Stimulated activated CD4-positive, alpha-beta T cell treated with anti-CD3 and anti-CD28 coated beads, TNF-alpha, amount 100 ng/mL, for 24 hours (primary cell): ENCODE measurements around the gene WASF2.
"Not testable (repeated sequence)": the region's sequence is repeated elsewhere in the genome, so short reads cannot be mapped to it uniquely, and the experiment has no call there.

Experiments
- DNase-seq, 3 experiments: peaks; one replicate each; pipeline ENCODE4 v3.0.0-alpha.2; 2020; ENCODE audit warnings: low read depth in 3 of 3

Gene WASF2

GRCh38 chr1:27454610-27455009, 35.4 kb downstream of the WASF2 start:
- DNase-seq = no peak

GRCh38 chr1:27451343-27451742, 38.6 kb downstream of the WASF2 start:
- DNase-seq = no peak

- no peak for DNase-seq
These were observed 41.0 kb downstream of the WASF2 start for GRCh38 chr1:27448982-27449381.

GRCh38 chr1:27447883-27448282, 42.1 kb downstream of the WASF2 start:
- no peak for DNase-seq

GRCh38 chr1:27447399-27447798, 42.6 kb downstream of the WASF2 start:
- no peak for DNase-seq

GRCh38 chr1:27446496-27447020, 43.4 kb downstream of the WASF2 start:
- DNase-seq = no peak

- DNase-seq = no peak
These were observed 44.6 kb downstream of the WASF2 start for GRCh38 chr1:27445177-27445936.

GRCh38 chr1:27444632-27445031, 45.3 kb downstream of the WASF2 start:
- no peak for DNase-seq

- no peak for DNase-seq
These were observed 50.8 kb downstream of the WASF2 start for GRCh38 chr1:27439150-27439549.

GRCh38 chr1:27438621-27439061, 51.3 kb downstream of the WASF2 start:
- DNase-seq = no peak

- no peak for DNase-seq
These were observed 53.5 kb downstream of the WASF2 start for GRCh38 chr1:27436204-27437159.

GRCh38 chr1:27435566-27436203, 54.3 kb downstream of the WASF2 start:
- DNase-seq = no peak

- no peak for DNase-seq
These were observed 56.3 kb downstream of the WASF2 start for GRCh38 chr1:27433706-27434105.

GRCh38 chr1:27432725-27433124, 57.2 kb downstream of the WASF2 start:
- not testable (repeated sequence) for DNase-seq

GRCh38 chr1:27431601-27431940, 58.4 kb downstream of the WASF2 start:
- no peak for DNase-seq

GRCh38 chr1:27430903-27431600, 58.9 kb downstream of the WASF2 start:
- DNase-seq = no peak

- DNase-seq = no peak
These were observed 60.9 kb downstream of the WASF2 start for GRCh38 chr1:27429029-27429425.

GRCh38 chr1:27428316-27429028, 61.5 kb downstream of the WASF2 start:
- DNase-seq = peak in 1 of 3 experiments; percentile 23

- no peak for DNase-seq
These were observed 62.1 kb downstream of the WASF2 start for GRCh38 chr1:27427816-27428315.

- no peak for DNase-seq
These were observed 62.6 kb downstream of the WASF2 start for GRCh38 chr1:27427329-27427728.

- DNase-seq = no peak
These were observed 66.3 kb downstream of the WASF2 start for GRCh38 chr1:27423709-27424108.
